MM.1S (cell line): ENCODE data around the gene CD101.

Source experiments
- DNase-seq: peaks from one replicate; pipeline ENCODE4 v3.0.0-alpha.2; 2015
- H2AFZ ChIP-seq: fragments of 300-600 bp; sonication (generic); 2 replicates; pipeline ENCODE4 v1.6.0; 2016; ENCODE audit warnings: antibody characterized with exemption, low read length
- H3F3A ChIP-seq: fragments of 300-600 bp; sonication (generic); 2 replicates; pipeline ENCODE4 v1.6.1; 2016; ENCODE audit warnings: mild to moderate bottlenecking, antibody characterized with exemption, low read length, moderate library complexity, mixed read lengths; ENCODE audit not compliant: insufficient read depth
- H3K27ac ChIP-seq: fragments of 300-600 bp; sonication (generic); 2 replicates; pipeline ENCODE4 v1.5.1; 2016; ENCODE audit warnings: mild to moderate bottlenecking, low read length
- H3K27me3 ChIP-seq: fragments of 300-600 bp; sonication (generic); replicated peaks from 2 replicates; pipeline ENCODE4 v1.6.0; 2016; ENCODE audit warnings: low read length; ENCODE audit not compliant: insufficient read depth
- H3K36me3 ChIP-seq: fragments of 300-600 bp; sonication (generic); replicated peaks from 2 replicates; pipeline ENCODE4 v1.6.1; 2016; ENCODE audit warnings: mild to moderate bottlenecking, low read length, mixed read lengths; ENCODE audit not compliant: insufficient read depth
- H3K4me1 ChIP-seq: fragments of 300-600 bp; sonication (generic); 2 replicates; pipeline ENCODE4 v1.6.1; 2016; ENCODE audit warnings: low read length, mixed read lengths
- H3K4me2 ChIP-seq: fragments of 300-600 bp; sonication (generic); 2 replicates; pipeline ENCODE4 v1.6.0; 2016; ENCODE audit warnings: low read depth, low read length
- H3K4me3 ChIP-seq: fragments of 300-600 bp; sonication (generic); 2 replicates; pipeline ENCODE4 v1.5.1; 2016; ENCODE audit warnings: low read length, mixed read lengths
- H3K79me2 ChIP-seq: fragments of 300-600 bp; sonication (generic); 2 replicates; pipeline ENCODE4 v1.6.1; 2016; ENCODE audit warnings: mixed run types, low read length, mixed read lengths
- H3K9ac ChIP-seq: fragments of 300-600 bp; sonication (generic); 2 replicates; pipeline ENCODE4 v1.6.1; 2016; ENCODE audit warnings: low read length, mixed read lengths
- H3K9me2 ChIP-seq: fragments of 300-600 bp; sonication (generic); replicated peaks from 2 replicates; pipeline ENCODE4 v1.6.1; 2016; ENCODE audit warnings: mild to moderate bottlenecking, low read length, mixed read lengths; ENCODE audit not compliant: insufficient read depth
- H3K9me3 ChIP-seq: fragments of 300-600 bp; sonication (generic); replicated peaks from 2 replicates; pipeline ENCODE4 v1.6.1; 2016; ENCODE audit warnings: mild to moderate bottlenecking, low read length, mixed read lengths; ENCODE audit not compliant: insufficient read depth
- H4K20me1 ChIP-seq: fragments of 300-600 bp; sonication (generic); 2 replicates; pipeline ENCODE4 v1.6.1; 2016; ENCODE audit warnings: mild to moderate bottlenecking, low read length, moderate library complexity, mixed read lengths; ENCODE audit not compliant: insufficient read depth
- CTCF ChIP-seq: fragments of 300-600 bp; sonication (generic); IDR thresholded peaks from 2 replicates; pipeline ENCODE4 v1.5.1; 2016; ENCODE audit warnings: antibody characterized with exemption, low read length, mixed read lengths
- EZH2 ChIP-seq: fragments of 300-600 bp; sonication (generic); optimal IDR thresholded peaks from 2 replicates; pipeline ENCODE3; 2017; ENCODE audit warnings: low read depth, mild to moderate bottlenecking, antibody characterized with exemption, low read length, mixed read lengths
- EZH2phosphoT487 ChIP-seq: fragments of 300-600 bp; sonication (generic); IDR thresholded peaks from 2 replicates; pipeline ENCODE4 v1.6.1; 2018; ENCODE audit warnings: antibody characterized with exemption, low read length

The CD101 gene

DNA sequence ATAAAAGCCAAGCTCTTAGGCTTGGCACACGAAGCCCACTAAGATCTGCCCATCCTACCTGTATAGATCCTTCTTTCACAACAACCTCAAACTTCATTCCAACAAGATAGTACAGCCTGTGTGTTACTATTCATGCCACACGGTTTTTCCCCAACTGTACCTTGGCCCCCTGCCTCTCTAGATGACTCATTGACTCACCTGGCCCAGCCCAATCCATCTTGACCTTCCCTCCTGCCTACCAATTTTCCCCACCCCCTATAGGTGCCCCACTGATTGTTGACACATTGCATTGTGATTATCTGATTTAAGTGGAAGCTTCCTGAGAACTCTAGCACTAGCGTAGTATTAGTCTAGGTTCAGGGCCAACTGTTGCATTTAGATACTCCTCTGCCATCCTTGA is 2.0 kb upstream of the CD101 start:
- Histone ChIP-seq H3K4me2 (no peak overlapping the region), H3K79me2 (no peaks in the 10 kb centered on the region), H3K27me3 (no peaks in the 10 kb centered on the region), H4K20me1 (no peaks in the 10 kb centered on the region), H3K9ac (no peak overlapping the region), H3F3A (no peaks in the 10 kb centered on the region), H3K4me3 (no peak overlapping the region), H3K9me2 (no peaks in the 10 kb centered on the region), H3K27ac (no peak overlapping the region), H2AFZ (no peak overlapping the region), H3K4me1 (no peaks in the 10 kb centered on the region), H3K9me3 (no peaks in the 10 kb centered on the region), H3K36me3 (no peaks in the 10 kb centered on the region)
- DNase-seq = no peak
- TF ChIP-seq EZH2 = no peak
- no peak for TF ChIP-seq EZH2phosphoT487
- no peak for TF ChIP-seq CTCF

- H3K9me2 ChIP-seq = no peaks in the 10 kb centered on the region
- no peaks in the 10 kb centered on the region for H3K79me2 ChIP-seq
- TF ChIP-seq CTCF = no peak
- no peak for TF ChIP-seq EZH2phosphoT487
- TF ChIP-seq EZH2 = no peak
- no peak overlapping the region for H3K9ac ChIP-seq
- no peaks in the 10 kb centered on the region for H3K9me3 ChIP-seq
- H3K36me3 ChIP-seq = no peaks in the 10 kb centered on the region
- H3F3A ChIP-seq = no peaks in the 10 kb centered on the region
- no peak overlapping the region for H2AFZ ChIP-seq
- H3K4me3 ChIP-seq = no peak overlapping the region
- no peaks in the 10 kb centered on the region for H4K20me1 ChIP-seq
- no peaks in the 10 kb centered on the region for H3K27me3 ChIP-seq
- no peaks in the 10 kb centered on the region for H3K4me1 ChIP-seq
- H3K4me2 ChIP-seq = no peak overlapping the region
- no peak for DNase-seq
- no peak overlapping the region for H3K27ac ChIP-seq
These were observed 1.4 kb upstream of the CD101 start for GRCh38 chr1:117000142-117000541.

- H3K9me3 ChIP-seq = no peaks in the 10 kb centered on the region
- no peak for DNase-seq
These were observed 1.8 kb downstream of the CD101 start for GRCh38 chr1:117003223-117003875.

More at GRCh38 chr1:117003223-117003875, 1.8 kb downstream of the CD101 start:
- no peaks in the 10 kb centered on the region for H3K27me3 ChIP-seq
- H3K9ac ChIP-seq = no peak overlapping the region
- TF ChIP-seq EZH2phosphoT487 = no peak
- no peak for TF ChIP-seq CTCF
- TF ChIP-seq EZH2 = no peak
- H3K9me2 ChIP-seq = no peaks in the 10 kb centered on the region
- H3F3A ChIP-seq = no peaks in the 10 kb centered on the region
- H3K4me3 ChIP-seq = no peak overlapping the region
- H3K4me1 ChIP-seq = no peaks in the 10 kb centered on the region
- H2AFZ ChIP-seq = no peak overlapping the region
- no peaks in the 10 kb centered on the region for H4K20me1 ChIP-seq
- no peak overlapping the region for H3K27ac ChIP-seq
- H3K36me3 ChIP-seq = no peaks in the 10 kb centered on the region
- no peak overlapping the region for H3K4me2 ChIP-seq
- no peaks in the 10 kb centered on the region for H3K79me2 ChIP-seq
